HL-60/S4 treated with retinoic acid at 250 ng/mL for 4 days and 3 days (cell line): ENCODE data around the gene TPO.
"Not testable (repeated sequence)": the region's sequence is repeated elsewhere in the genome, so short reads cannot be mapped to it uniquely, and the experiment has no call there.

Source experiments
- in situ Hi-C: fragments of 300-500 bp; cut with MboI; formaldehyde crosslinking; loops from 2 replicates; pipeline ENCODE4 v1.7.0; 2022; ENCODE audit warnings: low sequenced_read_pairs

The TPO gene

DNA sequence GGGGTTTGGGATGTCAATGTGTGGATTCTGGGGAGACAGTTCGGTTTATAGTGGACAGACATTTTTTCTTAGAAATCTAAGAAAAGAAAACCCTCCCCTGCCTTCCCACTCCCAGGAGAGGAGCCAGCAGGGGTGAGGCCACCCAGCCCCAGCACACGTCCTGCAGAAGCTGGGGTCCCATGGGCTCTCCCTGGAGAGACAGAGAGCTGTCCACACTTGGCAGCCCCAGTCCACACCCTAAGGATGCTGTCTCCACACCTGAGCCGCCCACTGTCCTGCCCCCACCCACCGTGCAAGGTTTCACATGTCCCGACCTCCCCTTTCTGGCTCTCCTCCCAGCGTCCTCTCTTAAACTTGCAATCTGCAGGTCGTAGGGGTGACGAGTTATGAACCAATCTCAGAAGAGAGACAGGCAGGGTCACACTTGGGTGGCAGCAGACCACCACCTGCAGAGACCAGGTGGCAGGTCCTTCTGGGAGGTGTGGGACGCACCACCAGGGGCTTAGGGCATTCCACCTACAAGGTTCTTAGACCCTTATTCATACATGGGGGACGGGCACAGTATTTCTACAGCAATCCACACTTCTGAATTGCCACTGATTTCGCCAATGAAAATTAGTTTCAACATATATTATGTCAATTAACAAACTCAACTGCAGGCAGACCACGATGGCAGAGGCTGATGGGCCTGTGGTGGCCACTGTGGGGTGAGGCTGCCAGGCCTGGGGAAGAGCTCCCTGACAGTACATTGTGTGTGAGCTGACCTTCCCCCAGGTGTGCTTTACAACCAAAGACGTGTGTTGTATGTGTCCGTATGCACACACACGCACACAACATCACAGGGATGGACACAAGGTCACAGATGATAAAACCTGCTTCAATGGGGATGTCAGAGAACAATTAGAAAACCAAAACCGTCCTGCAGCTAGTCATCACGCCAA is 158.5 kb downstream of the TPO start:
- in situ Hi-C loops, result no loop called here

DNA sequence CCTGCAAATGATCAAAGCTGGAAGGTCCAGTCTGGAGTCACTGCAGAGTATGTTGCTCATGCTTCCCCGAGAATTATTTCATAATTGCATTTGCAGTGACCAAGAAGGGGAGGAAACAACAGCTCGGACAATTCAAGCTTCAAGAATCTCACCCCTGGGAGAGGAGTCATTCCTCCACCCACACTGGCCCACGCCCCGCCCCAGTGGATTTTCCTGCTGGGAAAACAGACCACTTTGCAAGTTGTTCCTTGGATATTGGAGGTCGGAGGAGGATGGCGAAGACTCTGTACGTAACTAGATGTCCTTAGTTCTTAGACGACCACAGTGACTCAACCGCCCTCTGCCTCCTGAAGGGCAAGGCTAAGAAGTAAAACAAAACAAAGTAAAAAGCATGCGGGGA is 159.4 kb downstream of the TPO start:
- in situ Hi-C loops, result no loop called here

DNA sequence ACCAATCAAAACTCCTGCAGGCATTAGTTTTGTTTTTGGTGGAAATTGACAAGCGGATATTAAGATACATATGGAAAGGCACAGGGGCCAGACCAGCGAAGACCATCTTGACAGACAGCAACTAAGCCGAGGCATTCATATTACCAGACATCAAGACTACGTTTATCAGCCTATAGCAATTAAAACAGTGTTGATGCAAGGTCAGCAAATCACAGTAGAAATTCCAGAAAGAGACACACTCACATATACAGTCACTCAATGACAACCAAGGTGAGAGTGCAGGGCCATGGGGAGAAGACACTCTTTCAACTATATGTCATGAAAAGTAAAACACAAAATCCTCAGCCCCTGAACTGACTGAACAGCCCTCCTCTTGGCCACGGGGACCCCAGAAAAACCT is 164.6 kb downstream of the TPO start:
- in situ Hi-C loops, result no loop called here

DNA sequence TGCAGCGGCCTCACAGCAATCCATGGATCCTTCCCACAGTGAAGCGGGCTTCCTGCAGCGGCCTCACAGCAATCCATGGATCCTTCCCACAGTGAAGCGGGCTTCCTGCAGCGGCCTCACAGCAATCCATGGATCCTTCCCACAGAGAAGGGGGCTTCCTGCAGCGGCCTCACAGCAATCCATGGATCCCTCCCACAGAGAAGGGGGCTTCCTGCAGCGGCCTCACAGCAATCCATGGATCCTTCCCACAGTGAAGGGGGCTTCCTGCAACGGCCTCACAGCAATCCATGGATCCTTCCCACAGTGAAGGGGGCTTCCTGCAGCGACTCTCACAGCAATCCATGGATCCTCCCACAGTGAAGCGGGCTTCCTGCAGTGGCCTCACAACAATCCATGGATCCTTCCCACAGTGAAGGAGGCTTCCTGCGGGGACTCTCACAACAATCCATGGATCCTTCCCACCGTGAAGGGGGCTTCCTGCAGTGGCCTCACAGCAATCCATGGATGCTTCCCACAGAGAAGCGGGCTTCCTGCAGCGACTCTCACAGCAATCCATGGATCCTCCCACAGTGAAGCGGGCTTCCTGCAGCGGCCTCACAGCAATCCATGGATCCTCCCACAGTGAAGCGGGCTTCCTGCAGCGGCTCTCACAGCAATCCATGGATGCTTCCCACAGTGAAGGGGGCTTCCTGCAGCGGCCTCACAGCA is 168.1 kb downstream of the TPO start:
- in situ Hi-C loops, result not testable (repeated sequence)

DNA sequence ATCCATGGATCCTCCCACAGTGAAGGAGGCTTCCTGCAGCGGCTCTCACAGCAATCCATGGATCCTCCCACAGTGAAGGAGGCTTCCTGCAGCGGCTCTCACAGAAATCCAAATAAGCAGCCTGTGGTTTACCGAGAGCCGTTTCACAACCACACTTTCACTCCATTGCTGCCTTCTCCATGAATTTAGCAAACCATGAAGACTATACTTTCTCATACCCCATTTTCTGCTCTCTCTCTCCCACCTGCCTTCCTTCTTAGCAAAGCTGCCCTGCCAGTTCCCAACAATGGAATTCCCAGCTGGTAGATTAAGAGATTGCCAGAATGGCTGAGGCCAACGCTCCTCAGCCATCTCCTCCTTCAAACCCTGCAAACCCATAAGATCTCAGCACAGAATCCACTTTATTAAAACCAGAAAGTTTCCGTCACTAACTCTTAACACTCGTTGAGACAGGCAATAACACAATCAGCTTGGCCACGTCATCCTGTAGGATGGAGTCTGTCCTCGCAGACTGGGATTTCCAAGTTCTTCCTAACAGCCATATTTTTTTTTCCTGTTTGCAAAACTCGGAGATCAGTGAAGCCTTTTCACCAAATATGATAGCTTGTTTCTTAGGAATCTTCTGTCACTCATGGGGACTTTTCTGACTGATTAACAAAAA is 168.8 kb downstream of the TPO start:
- in situ Hi-C loops, result no loop called here

DNA sequence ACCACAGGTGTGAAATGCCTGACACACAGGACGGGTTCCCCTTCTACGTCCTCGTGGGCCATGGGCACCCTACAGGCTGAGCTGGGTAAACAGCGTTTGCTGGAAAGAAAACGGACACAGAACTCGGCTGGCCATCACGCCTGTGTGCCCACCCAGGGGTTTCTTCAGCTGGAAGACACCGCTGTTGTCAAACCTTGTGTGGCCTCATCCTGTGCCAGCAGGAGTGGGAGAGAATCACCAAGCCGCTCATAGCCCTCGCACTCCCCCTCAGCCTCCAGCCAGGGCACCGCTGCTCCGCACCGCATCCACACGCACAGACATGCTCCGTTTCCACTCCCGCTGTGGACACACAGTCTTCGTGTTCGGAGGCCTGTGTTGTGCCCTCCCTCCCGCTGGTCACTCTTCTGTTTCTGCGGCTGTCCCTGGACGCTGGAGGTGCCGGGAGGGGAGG is 169.7 kb downstream of the TPO start:
- in situ Hi-C loops, result no loop called here

DNA sequence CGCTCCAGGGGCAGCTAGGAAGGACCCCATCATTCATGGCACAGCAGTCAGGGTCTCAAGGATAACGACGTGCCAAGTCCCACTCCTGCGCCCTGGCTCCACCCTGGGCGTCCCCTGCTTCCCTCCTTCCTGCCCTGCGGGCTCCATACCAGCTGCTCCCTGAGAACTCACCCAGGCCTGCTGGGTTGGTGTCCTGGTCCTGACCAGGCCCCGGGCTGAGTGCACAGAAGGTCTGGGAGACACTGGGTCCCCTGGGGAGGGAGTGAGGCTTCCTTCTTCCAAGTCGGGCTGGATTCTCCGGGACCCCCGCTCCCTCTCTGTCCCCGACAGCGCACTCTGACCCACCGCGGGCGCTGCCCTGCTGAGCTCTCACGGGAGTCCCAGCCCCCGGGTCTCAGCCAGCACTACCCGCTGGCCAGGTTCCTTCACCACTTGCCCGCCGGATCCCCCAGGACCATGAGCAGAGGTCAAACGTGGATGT is 170.8 kb downstream of the TPO start:
- in situ Hi-C loops, result no loop called here

DNA sequence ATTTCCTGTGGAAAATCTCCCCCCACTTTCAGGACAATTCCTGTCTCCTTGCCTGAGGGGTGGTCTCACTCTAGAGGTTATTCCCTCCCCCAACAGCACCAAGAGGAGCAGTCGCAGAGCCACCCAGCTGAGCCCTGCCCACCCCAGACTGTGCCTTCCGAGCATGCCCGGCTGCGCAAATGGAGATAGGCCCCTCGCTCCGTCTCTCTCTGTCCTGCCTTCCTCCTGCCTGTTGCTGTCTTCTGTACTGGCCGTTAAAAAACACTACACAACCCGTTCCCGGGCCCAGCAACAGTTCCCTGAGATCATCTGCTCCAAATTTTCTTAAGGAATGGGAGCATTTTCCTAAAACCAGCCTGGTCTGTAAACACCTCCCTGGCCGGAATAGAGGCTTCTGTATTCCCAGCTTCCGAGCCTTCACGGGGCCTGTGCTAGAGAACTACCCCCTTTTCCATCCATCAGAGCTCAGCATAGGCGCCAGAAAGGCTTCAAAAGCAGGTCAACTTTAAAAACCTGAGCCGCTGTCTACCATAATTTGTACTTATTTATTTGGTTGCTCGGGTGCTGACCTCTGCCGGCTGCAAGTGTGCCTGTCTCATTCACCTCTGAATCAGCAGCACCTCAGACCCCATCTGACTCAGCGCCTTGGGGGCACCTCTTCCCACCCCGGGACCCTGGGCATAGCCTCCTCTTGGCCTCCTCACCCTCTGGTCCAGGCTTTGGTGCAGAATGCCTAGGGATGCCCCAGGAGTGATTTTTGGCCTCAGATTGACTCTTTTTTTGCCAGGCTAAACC is 171.6 kb downstream of the TPO start:
- in situ Hi-C loops, result no loop called here

DNA sequence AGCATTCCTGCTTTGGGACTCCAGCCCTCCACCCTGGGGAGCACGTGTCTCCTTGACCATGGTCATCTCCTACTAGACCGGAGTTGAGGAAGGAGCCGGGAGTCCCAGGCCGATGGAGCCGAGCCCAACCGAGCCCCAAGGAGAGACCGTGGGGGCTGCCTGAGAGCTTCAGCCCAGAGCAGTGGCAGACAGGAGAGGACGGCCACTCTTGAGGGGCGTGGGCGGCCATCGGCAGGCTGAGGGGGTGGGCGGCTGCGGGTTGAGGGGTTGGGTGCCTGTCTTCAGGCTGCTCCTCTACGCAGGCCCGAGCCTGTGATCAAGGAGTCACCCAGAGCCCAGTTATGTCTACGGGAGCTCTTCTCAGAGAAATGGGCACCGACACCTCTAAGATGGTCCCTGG is 172.4 kb downstream of the TPO start:
- in situ Hi-C loops, result no loop called here

DNA sequence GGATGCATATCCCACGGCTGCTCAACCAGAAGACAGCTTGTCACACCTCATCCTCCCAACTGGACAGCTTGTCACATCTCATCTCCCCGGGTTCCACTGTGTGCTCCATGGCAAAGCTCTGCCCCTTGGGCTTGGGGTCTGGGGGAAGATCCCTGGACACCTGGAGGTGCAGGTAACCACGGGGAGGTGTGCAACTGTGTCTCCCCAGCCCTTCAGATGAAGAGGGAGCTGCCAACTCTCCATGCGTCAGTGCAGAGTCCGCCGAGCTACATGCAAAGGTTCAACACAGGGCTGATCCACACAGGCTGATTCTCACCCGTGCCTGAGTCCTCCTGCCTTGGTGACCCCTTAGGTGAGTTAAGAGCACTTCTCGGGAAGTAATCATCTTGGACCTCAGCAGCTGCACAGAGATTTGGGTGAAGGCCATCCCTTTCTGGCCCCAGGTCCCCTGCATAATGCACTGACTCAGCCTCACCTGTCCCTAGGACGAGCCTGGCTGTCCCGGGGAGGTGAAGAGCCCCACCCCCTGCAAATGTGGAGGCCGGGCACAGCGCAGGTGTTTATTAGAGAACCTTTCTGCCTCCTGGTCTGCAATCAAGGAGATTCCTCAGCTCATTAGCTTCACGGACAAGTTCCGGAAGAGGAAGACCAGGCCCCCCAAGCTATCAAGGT is 173.1 kb downstream of the TPO start:
- in situ Hi-C loops, result no loop called here

DNA sequence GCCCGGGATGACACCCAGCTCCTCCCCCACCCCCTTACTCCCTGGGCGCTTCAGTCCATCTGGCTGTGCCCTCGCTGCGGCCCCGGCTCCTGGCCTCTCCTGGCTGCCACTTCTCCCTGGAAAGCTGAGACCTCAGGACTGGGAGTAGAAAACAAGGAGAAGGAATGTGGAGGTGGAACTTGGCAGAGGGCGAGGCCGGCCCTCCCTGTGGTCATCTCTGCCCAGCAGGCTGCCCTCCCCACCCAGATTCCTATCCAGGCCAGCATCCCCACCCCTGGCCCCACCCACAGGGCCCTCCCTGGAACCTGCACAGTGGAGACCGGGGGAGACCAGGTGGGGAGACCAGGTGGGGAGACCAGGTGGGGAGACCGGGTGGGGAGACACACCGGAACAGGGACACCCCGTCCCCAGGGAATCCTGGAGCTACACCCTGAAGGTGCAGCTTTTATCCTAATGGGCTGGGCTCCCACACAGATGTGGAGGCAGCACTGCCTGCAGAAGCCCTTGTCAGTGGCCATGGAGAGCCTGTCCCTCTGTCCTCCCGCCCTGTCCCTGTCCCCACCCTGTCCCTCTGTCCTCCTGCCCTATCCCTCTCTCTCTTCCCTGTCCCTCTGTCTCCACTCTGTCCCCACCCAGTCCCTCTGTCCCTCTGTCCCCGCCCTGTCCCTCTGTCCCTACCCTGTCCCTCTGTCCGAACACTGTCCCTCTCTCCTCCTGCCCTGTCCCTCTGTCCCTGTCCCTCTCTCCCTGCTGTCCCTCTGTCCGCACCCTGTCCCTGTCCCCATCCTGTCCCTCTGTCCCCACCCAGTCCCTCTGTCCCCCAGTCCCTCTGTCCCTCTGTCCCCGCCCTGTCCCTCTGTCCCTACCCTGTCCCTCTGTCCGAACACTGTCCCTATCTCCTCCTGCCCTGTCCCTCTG is 173.9 kb downstream of the TPO start:
- in situ Hi-C loops, result no loop called here

DNA sequence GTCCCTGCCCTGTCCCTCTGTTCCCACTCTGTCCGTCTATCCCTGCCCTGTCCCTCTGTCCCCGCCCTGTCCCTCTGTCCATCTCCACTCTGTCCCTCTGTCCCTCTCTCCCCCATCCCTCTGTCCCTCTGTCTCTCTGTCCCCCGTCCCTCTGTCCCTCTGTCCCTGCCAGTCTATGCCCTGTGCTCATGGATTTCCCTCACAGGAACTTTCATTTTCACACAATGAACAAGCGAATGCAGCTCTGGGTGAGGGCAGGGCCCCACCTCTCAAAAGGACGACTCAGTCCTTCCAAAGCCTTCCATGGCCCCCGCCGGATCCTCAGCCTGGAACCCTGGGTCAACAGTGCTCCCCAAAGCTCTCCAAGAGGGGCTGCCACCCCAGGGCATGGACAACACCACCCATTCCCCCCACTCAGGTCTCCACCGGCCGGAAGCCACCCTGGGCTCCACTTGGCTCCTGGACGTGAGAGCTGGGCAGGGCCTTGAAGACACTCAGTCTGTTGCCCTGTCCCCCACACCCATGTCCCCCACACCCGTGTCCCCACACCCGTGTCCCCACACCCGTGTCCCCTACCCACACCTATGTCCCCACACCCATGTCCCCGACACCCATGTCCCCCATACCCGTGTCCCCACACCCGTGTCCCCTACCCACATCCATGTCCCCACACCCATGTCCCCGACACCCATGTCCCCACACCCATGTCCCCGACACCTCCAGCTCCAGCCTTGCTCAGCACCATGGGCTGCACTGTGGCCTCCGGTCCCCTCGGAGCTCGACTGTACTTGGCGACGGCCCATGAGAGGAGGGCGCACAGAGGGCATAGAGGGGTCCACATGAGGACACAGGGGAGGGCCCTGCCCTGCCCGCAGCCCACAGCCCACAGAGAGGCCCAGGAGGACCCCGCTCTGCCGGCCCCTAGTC is 175.1 kb downstream of the TPO start:
- in situ Hi-C loops, result no loop called here

DNA sequence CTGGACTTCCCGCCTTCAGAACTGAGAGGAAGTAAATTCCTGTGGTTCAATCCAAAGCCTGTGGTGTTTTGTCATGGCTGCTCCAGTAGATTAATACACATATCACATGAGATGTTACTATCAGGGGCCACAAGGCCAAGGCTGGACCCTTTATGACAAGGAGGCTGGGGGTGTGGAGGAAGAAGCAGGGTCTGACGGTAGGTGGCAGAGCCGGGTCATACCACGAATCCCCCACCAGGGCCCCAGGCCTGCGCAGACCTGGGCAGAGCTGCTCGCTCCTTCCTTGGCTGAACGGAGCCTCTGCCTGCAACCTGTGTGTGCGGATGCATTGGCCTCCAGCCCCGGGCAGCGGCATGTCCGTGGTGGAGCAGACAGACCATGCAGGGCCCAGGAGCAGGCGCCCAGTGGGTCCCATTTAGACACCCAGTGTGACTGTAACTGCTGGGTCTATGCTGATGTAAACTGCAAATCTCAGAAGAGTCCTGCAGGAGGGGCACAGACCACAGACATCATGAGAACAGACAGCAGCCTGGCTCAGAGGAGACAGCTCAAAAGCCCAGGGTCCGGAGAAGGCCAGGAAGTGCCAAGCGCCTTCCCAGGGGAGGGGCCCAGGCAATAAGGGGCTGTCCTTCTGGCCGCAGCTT is 175.8 kb downstream of the TPO start:
- in situ Hi-C loops, result no loop called here

DNA sequence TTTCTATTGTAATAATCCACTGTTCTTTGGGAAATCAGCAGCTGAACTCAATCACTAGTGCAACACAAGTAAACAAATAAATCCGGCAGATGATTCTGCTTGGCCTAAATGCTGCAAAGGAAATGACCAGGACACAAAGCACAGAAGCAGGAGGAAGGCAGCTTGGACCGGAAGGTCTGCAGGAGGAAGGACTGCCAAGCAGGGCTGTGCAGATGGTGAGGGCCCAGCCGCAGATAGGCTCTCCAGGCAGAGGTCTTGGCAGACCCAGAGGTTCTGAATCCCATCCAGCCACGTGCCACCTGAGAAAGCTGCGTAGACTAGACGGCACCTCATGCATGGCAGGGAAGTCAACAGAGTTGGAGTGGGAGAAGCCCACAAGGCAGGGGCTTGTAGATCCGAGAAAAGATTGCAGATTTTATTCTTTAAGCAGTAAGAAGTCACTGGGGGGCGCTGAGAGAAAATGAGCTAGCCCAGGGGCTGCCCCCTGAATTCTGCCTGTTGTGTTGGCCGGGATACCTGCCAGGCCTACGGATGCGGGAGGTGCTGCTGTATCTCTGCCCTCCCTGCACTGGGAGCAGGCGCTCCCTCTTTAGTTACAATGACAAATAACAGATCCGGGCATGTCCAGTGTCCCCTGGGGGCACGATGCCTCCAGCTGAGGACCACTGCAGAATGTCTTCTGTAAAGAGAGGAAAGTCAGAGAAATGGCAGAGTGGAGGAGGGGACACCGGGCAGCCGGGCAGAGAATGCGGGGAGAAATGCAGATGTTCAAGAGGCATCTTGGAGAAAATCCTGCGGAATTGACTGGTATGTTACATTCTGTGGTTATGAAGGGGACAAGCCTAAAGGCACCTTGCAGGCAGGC is 177.6 kb downstream of the TPO start:
- in situ Hi-C loops, result no loop called here

DNA sequence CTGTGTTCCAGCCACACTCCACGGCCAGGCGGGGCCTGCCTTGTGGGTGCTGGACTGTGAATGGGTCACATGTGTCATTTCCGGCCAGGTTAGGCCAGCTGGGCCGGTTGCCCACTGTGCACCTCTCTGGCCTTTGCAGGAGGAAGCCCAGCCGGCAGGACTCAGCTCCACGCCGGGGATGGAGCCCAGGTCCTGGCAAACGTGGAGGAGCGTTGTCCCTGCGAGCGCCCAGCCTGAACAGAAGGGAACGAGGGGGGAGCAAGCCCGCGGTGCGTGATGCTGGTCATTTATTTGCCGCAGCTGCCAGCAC is 178.2 kb downstream of the TPO start:
- in situ Hi-C loops, result no loop called here
